GM23248 (cell line): Measurements from ENCODE around the gene EGFLAM.

Source experiments
- EZH2 ChIP-seq: fragments of 200-600 bp; sonication (generic); IDR thresholded peaks from 2 replicates; pipeline ENCODE4 v1.6.1; 2018; ENCODE audit warnings: antibody characterized with exemption, mild to moderate bottlenecking; ENCODE audit not compliant: insufficient read depth, poor library complexity, severe bottlenecking
- EZH2phosphoT487 ChIP-seq: fragments of 200-600 bp; sonication (generic); IDR thresholded peaks from 2 replicates; pipeline ENCODE4 v1.6.1; 2018; ENCODE audit warnings: antibody characterized with exemption, moderate library complexity, mild to moderate bottlenecking, low read depth; ENCODE audit not compliant: insufficient read depth

DNA sequence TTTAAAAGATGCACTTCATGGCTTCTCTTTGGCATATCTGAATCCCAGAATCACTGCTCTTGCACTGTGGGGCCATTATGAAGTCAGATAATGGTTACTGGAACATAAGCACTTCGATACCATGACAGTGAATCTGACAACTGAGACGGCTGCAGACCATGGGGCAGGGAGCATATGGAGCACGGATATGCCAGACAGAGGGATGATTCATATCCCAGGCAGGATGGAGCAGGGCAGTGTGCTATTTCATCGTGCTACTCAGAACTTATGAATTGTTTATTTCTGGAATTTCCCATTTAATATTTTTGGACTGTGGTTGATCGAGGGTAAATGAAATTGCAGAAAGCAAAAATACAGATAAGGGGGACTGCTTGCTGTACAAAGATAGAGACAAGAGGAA lies 145.0 kb downstream of the EGFLAM start:
- TF ChIP-seq EZH2 = no peak
- TF ChIP-seq EZH2phosphoT487 = no peak
